Esophagus squamous epithelium (tissue), 4 donors: ENCODE measurements around the gene PRKG1.

Experiments
- CTCF ChIP-seq, 6 experiments: fragments of 450-650 bp in 4 of 6; fragments of 200-600 bp in 2 of 6; sonication (generic) in 2 of 6; IDR thresholded peaks; one replicate each; pipeline ENCODE4 v1.5.1; 2016 to 2019; ENCODE audit warnings: antibody characterized with exemption in 6 of 6, mild to moderate bottlenecking in 4 of 6, moderate library complexity in 4 of 6
- POLR2A ChIP-seq, 4 donors: fragments of 450-650 bp; IDR thresholded peaks; one replicate each; pipeline ENCODE4 v1.6.1; 2017; ENCODE audit warnings: antibody characterized with exemption in 4 of 4, mild to moderate bottlenecking in 4 of 4, moderate library complexity in 3 of 4

DNA sequence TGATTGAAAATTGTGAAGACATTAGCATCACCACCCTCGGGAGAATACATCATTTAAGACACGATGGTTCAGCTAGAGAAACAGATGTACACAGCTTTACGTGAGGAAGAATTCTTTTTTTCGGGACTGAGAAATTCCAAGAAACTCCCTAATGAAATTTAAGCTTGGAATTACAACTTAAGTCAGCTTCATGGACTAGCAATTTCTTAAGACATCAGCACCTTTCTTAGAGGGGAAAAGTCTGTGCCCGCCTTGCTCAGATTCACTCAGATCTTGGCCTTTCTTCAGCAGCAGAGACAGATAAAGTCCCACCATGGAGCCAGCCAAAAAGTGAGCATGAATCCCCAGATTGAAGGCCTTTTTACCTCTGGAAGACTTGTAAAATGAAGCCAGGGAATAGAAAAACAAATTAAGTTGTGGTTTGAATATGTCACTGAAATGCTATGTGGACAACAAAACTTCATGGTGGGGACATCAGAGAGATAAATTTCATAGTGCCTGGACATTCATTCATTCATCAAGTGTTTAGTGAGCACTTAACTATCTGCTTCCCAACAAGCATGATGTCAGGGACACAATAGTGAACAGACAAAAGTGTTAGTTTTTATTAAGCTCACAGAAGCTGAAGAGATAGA lies 32.1 kb downstream of the PRKG1 start:
- TF ChIP-seq CTCF (IDR thresholded peaks at IDR 0.05): no peak
- no peak for TF ChIP-seq POLR2A (IDR thresholded peaks at IDR 0.05)
